Mucosa of rectum (tissue), 2 donors: ENCODE measurements around the gene MID2.
"Not testable (repeated sequence)": the region's sequence is repeated elsewhere in the genome, so short reads cannot be mapped to it uniquely, and the experiment has no call there.

Experiments used
- H3K27ac ChIP-seq, 2 donors: one replicate each; pipeline ENCODE4 v1.7.0; 2013; ENCODE audit warnings: inconsistent platforms in 2 of 2, low read depth in 2 of 2, low read length in 2 of 2
- H3K27me3 ChIP-seq, 2 donors: one replicate each; pipeline ENCODE4 v1.7.0; 2013; ENCODE audit warnings: low read length in 2 of 2; ENCODE audit not compliant: control insufficient read depth in 2 of 2, insufficient read depth in 2 of 2
- H3K36me3 ChIP-seq, 2 donors: one replicate each; pipeline ENCODE4 v1.7.0; 2013; ENCODE audit warnings: low read length in 2 of 2; ENCODE audit not compliant: control insufficient read depth in 2 of 2, insufficient read depth in 2 of 2
- H3K4me1 ChIP-seq, 2 donors: one replicate each; pipeline ENCODE4 v1.7.0; 2013; ENCODE audit warnings: low read length in 2 of 2, mild to moderate bottlenecking in 1 of 2; ENCODE audit not compliant: control insufficient read depth in 2 of 2, insufficient read depth in 2 of 2
- H3K4me3 ChIP-seq, 2 donors: one replicate each; pipeline ENCODE4 v1.7.0; 2013; ENCODE audit warnings: low read length in 2 of 2
- H3K9ac ChIP-seq, 2 donors: one replicate each; pipeline ENCODE4 v1.7.0; 2013; ENCODE audit warnings: low read length in 2 of 2, low read depth in 1 of 2, mild to moderate bottlenecking in 1 of 2
- H3K9me3 ChIP-seq, 2 donors: one replicate each; pipeline ENCODE4 v1.7.0; 2013; ENCODE audit warnings: low read length in 2 of 2; ENCODE audit not compliant: control insufficient read depth in 2 of 2
- donor health status: healthy.
- donor health status: Normal muscosa, but diverticular disease.

MID2 gene

DNA sequence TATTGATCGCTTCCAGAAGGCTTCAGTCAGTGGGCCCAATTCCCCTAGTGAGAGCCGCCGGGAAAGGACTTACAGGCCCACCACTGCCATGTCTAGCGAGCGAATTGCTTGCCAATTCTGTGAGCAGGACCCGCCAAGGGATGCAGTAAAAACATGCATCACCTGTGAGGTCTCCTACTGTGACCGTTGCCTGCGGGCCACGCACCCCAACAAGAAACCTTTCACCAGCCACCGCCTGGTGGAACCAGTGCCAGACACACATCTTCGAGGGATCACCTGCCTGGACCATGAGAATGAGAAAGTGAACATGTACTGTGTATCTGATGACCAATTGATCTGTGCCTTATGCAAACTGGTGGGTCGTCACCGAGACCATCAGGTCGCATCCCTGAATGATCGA, 15.3 kb downstream of the MID2 start:
- H3K36me3 ChIP-seq = peaks cover 0 to 3% of the 10 kb centered on the region in 2 donors
- no peaks in the 10 kb centered on the region for H3K4me1 ChIP-seq
- H3K4me3 ChIP-seq = no peak overlapping the region
- no peaks in the 10 kb centered on the region for H3K9me3 ChIP-seq
- no peak overlapping the region for H3K9ac ChIP-seq
- no peak overlapping the region for H3K27ac ChIP-seq
- H3K27me3 ChIP-seq = peaks cover 0 to 7% of the 10 kb centered on the region in 2 donors

DNA sequence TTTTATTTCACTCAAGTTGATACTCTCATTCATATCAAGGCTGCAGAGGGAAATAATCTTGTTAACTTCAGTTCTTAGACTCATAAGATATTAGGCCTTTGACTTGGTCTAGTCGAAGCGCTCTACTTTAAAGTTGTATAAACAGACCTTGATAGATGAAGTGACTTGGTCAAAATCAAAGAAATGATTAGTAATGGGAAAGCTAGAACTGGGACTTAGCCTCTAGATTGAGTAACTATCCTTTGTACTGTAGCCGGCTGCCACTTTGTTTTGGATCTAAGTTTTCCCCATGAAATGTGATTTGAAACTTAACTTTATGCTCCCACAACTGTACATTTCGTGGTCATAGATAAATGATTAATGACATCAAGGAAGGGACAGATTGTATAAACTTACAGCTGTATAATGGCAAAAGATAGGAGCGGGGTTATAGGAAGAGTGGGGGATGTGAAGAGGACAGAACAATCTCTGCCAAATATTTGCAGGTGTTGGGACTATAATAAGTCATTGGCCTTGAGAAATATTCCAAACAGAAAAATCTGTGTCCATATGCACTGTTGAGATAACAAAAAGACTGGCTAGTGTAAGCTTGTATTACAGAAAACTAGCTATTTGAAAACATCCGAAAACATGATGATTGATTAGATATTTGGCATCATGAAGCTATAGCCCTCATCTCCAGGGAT, 17.2 kb downstream of the MID2 start:
- no peak overlapping the region for H3K4me3 ChIP-seq
- H3K27ac ChIP-seq = no peak overlapping the region
- H3K9ac ChIP-seq = no peak overlapping the region
- H3K4me1 ChIP-seq = no peaks in the 10 kb centered on the region
- no peaks in the 10 kb centered on the region for H3K9me3 ChIP-seq
- H3K36me3 ChIP-seq = peaks cover 0 to 3% of the 10 kb centered on the region in 2 donors
- H3K27me3 ChIP-seq = peaks cover 4 to 7% of the 10 kb centered on the region in 2 donors

DNA sequence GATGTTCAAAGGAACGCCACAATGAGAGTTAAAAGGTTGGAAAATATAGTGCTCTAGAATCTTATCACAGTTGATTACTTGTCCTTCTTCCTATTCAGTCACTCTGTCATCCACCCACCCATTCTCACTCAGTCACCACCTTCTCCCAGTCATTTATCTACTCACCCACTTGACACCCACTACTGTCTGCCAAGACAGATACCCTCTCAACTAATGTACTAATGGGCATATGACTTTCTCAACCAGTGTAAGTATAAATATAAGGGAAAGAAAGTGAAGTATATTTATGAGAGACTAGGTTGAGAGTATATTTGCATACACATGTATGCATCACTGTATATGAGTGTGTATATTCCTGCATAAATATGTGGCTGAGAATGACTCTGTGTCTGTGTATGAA, 20.0 kb downstream of the MID2 start:
- H3K4me3 ChIP-seq = no peak overlapping the region
- H3K27ac ChIP-seq = no peak overlapping the region
- H3K9ac ChIP-seq = no peak overlapping the region
- H3K36me3 ChIP-seq = peaks cover 0 to 3% of the 10 kb centered on the region in 2 donors
- no peaks in the 10 kb centered on the region for H3K4me1 ChIP-seq
- H3K9me3 ChIP-seq = no peaks in the 10 kb centered on the region
- H3K27me3 ChIP-seq = peaks cover 4 to 7% of the 10 kb centered on the region in 2 donors

GRCh38 chrX:107848591-107848990, 22.9 kb downstream of the MID2 start:
- Histone ChIP-seq H3K27ac (no peak overlapping the region), H3K9me3 (no peaks in the 10 kb centered on the region), H3K27me3 (peaks cover 2 to 4% of the 10 kb centered on the region in 2 donors)

GRCh38 chrX:107849747-107850421, 24.2 kb downstream of the MID2 start:
- peaks cover 2 to 4% of the 10 kb centered on the region in 2 donors for H3K27me3 ChIP-seq
- no peak overlapping the region for H3K4me3 ChIP-seq
- H3K27ac ChIP-seq = no peak overlapping the region
- H3K9ac ChIP-seq = no peak overlapping the region
- no peaks in the 10 kb centered on the region for H3K36me3 ChIP-seq
- H3K4me1 ChIP-seq = no peaks in the 10 kb centered on the region
- H3K9me3 ChIP-seq = no peaks in the 10 kb centered on the region

More at GRCh38 chrX:107848591-107848990, 22.9 kb downstream of the MID2 start:
- Histone ChIP-seq H3K9ac (no peak overlapping the region), H3K4me1 (no peaks in the 10 kb centered on the region), H3K4me3 (no peak overlapping the region), H3K36me3 (no peaks in the 10 kb centered on the region)

- H3K4me1 ChIP-seq = no peaks in the 10 kb centered on the region
- H3K9ac ChIP-seq = no peak overlapping the region
- no peak overlapping the region for H3K27ac ChIP-seq
- H3K4me3 ChIP-seq = no peak overlapping the region
- H3K27me3 ChIP-seq = peaks cover 2 to 4% of the 10 kb centered on the region in 2 donors
- H3K36me3 ChIP-seq = no peaks in the 10 kb centered on the region
- no peaks in the 10 kb centered on the region for H3K9me3 ChIP-seq
Observed at GRCh38 chrX:107850422-107850765, 24.7 kb downstream of the MID2 start.

GRCh38 chrX:107851215-107851614, 25.5 kb downstream of the MID2 start:
- H3K27me3 ChIP-seq = peaks cover 0 to 2% of the 10 kb centered on the region in 2 donors

GRCh38 chrX:107851665-107852064, 26.0 kb downstream of the MID2 start:
- H3K9me3 ChIP-seq, H3K27ac ChIP-seq, H3K36me3 ChIP-seq, H3K9ac ChIP-seq, H3K4me1 ChIP-seq, H3K27me3 ChIP-seq, H3K4me3 ChIP-seq: not testable (repeated sequence)

More at GRCh38 chrX:107851215-107851614, 25.5 kb downstream of the MID2 start:
- Histone ChIP-seq H3K27ac (no peak overlapping the region), H3K4me1 (no peaks in the 10 kb centered on the region), H3K4me3 (no peak overlapping the region), H3K36me3 (no peaks in the 10 kb centered on the region), H3K9ac (no peak overlapping the region), H3K9me3 (no peaks in the 10 kb centered on the region)

DNA sequence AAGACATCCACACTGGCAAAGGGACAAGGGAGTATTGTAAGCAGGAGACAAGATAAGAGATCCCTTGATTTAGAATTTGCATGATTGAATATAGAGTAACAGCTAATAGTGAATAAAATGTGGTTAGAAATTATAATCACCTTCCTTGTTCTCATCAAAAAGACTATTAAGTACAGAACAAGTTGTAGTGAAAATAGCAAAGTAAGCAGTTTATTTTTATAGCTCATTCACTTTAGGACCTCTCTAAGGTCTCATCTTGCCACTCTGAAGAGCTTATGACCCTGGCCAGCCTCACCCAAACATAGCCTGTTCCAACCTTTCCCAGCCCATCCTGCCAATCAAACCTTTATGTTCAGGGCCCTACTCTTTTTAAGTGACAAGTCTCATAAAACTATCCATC, 30.6 kb downstream of the MID2 start:
- Histone ChIP-seq H3K9me3 (no peaks in the 10 kb centered on the region), H3K4me3 (no peak overlapping the region), H3K36me3 (no peaks in the 10 kb centered on the region), H3K4me1 (no peaks in the 10 kb centered on the region), H3K27me3 (peaks cover 0 to 2% of the 10 kb centered on the region in 2 donors), H3K9ac (no peak overlapping the region), H3K27ac (no peak overlapping the region)

DNA sequence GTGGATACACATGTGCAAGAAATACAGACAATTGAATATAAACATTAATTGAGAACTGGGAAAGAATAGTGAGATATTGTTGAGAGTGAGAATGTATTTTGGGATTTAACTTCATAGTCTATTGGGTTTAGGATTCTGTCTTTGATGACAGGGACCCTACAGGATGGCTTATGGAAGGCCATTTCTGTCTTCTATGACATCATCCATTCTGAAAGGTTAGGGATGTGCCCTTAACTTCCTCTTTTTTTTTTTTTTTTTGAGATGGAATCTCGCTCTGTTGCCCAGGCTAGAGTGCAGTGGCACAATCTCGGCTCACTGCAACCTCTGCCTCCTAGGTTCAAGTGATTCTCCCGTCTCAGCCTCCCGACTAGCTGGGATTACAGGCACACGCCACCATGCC, 31.4 kb downstream of the MID2 start:
- not testable (repeated sequence) for H3K27me3 ChIP-seq, H3K4me1 ChIP-seq, H3K27ac ChIP-seq, H3K36me3 ChIP-seq, H3K9ac ChIP-seq, H3K9me3 ChIP-seq, H3K4me3 ChIP-seq
